GM23338 (cell line): Measurements from ENCODE around the gene DDRGK1. TPM values are rescaled to one million over a fixed set of nuclear protein-coding genes. Genes with fewer than 3 reads are reported as not detected.

Experiments used
- ATAC-seq: fragments of 200-7000 bp; cut with Tn5 transposase; 3 replicates; pipeline ENCODE4 v1.9.1; 2020
- DNase-seq: peaks from one replicate; pipeline ENCODE4 v3.0.0-alpha.2; 2015; ENCODE audit warnings: low spot score
- H2AFZ ChIP-seq: fragments of 200-600 bp; sonication (generic); 2 replicates; pipeline ENCODE4 v1.8.0; 2016; ENCODE audit warnings: antibody characterized with exemption, mild to moderate bottlenecking, moderate library complexity
- H3F3A ChIP-seq: fragments of 200-600 bp; sonication (generic); replicated peaks from 2 replicates; pipeline ENCODE4 v1.8.0; 2017; ENCODE audit warnings: antibody characterized with exemption, mixed run types, low read depth
- H3K27ac ChIP-seq: fragments of 200-600 bp; sonication (generic); 2 replicates; pipeline ENCODE4 v1.6.1; 2016; ENCODE audit warnings: low read depth
- H3K27me3 ChIP-seq: fragments of 200-600 bp; sonication (generic); 2 replicates; pipeline ENCODE4 v1.8.0; 2016; ENCODE audit warnings: mild to moderate bottlenecking, mixed run types, moderate library complexity; ENCODE audit not compliant: insufficient read depth
- H3K36me3 ChIP-seq: fragments of 200-600 bp; sonication (generic); 2 replicates; pipeline ENCODE4 v1.8.0; 2016; ENCODE audit warnings: mild to moderate bottlenecking; ENCODE audit not compliant: insufficient read depth
- H3K4me1 ChIP-seq: fragments of 200-600 bp; sonication (generic); 2 replicates; pipeline ENCODE4 v1.8.0; 2016; ENCODE audit warnings: mild to moderate bottlenecking, moderate library complexity; ENCODE audit not compliant: insufficient read depth
- H3K4me2 ChIP-seq: fragments of 200-600 bp; sonication (generic); 2 replicates; pipeline ENCODE4 v1.7.1; 2017; ENCODE audit warnings: mixed run types
- H3K4me3 ChIP-seq: fragments of 200-600 bp; sonication (generic); 2 replicates; pipeline ENCODE4 v1.6.1; 2016; ENCODE audit warnings: mixed run types
- H3K79me2 ChIP-seq: fragments of 200-600 bp; sonication (generic); replicated peaks from 2 replicates; pipeline ENCODE4 v1.8.0; 2017; ENCODE audit warnings: mild to moderate bottlenecking; ENCODE audit not compliant: insufficient read depth
- H3K9me2 ChIP-seq: fragments of 200-600 bp; sonication (generic); 2 replicates; pipeline ENCODE4 v1.8.0; 2017; ENCODE audit not compliant: insufficient read depth
- H4K20me1 ChIP-seq: fragments of 200-600 bp; sonication (generic); replicated peaks from 2 replicates; pipeline ENCODE4 v1.8.0; 2017; ENCODE audit warnings: mild to moderate bottlenecking; ENCODE audit not compliant: insufficient read depth
- H3K27ac Mint-ChIP-seq: 2 replicates; pipeline ENCODE4 v1.8.0; 2020; ENCODE audit warnings: inconsistent platforms, mild to moderate bottlenecking, moderate library complexity, mixed read lengths
- H3K27me3 Mint-ChIP-seq: 3 replicates; pipeline ENCODE4 v1.8.0; 2022; ENCODE audit warnings: low read depth, mild to moderate bottlenecking, moderate library complexity, mixed read lengths, inconsistent platforms; ENCODE audit not compliant: insufficient read depth, poor library complexity
- H3K36me3 Mint-ChIP-seq: 3 replicates; pipeline ENCODE4 v1.8.0; 2021; ENCODE audit warnings: low read depth, mild to moderate bottlenecking, inconsistent platforms, moderate library complexity, mixed read lengths
- H3K4me1 Mint-ChIP-seq: 3 replicates; pipeline ENCODE4 v1.8.0; 2020; ENCODE audit warnings: mild to moderate bottlenecking, inconsistent platforms, mixed read lengths
- H3K4me3 Mint-ChIP-seq: 3 replicates; pipeline ENCODE4 v1.8.0; 2021; ENCODE audit warnings: moderate library complexity, mild to moderate bottlenecking, inconsistent platforms, mixed read lengths
- H3K9me3 Mint-ChIP-seq: 3 replicates; pipeline ENCODE4 v1.8.0; 2020; ENCODE audit warnings: moderate library complexity, mild to moderate bottlenecking, inconsistent platforms, mixed read lengths
- CREB1 ChIP-seq: fragments of 250-450 bp; sonication (Bioruptor Pico); IDR thresholded peaks from 2 replicates; pipeline ENCODE4 v1.5.0; 2020; ENCODE audit warnings: low read depth, mild to moderate bottlenecking, moderate library complexity
- ETS1 ChIP-seq: IDR thresholded peaks from 2 replicates; pipeline ENCODE4 v1.6.1; 2016; ENCODE audit warnings: antibody characterized with exemption
- EZH2 ChIP-seq: fragments of 200-600 bp; sonication (generic); IDR thresholded peaks from one replicate; pipeline ENCODE4 v1.8.0; 2017; ENCODE audit warnings: antibody characterized with exemption, mild to moderate bottlenecking, low read depth; ENCODE audit not compliant: unreplicated experiment
- JUNB ChIP-seq: IDR thresholded peaks from one replicate; pipeline ENCODE4 v1.6.1; 2016; ENCODE audit warnings: antibody characterized with exemption; ENCODE audit not compliant: unreplicated experiment
- NANOG ChIP-seq: IDR thresholded peaks from 2 replicates; pipeline ENCODE4 v1.6.1; 2016; ENCODE audit warnings: antibody characterized with exemption, borderline replicate concordance
- POLR2AphosphoS5 ChIP-seq: IDR thresholded peaks from 2 replicates; pipeline ENCODE4 v1.6.1; 2016; ENCODE audit warnings: antibody characterized with exemption, low read depth
- STAT1 ChIP-seq: IDR thresholded peaks from one replicate; pipeline ENCODE4 v1.6.1; 2016; ENCODE audit warnings: antibody characterized with exemption; ENCODE audit not compliant: unreplicated experiment
- polyA plus RNA-seq: library from polyadenylated mRNA; unstranded; fragments of >200 nt; fragmentation: Nextera tagmentation; extraction: Ambion mirVana; gene quantifications from 2 replicates; pipeline ENCODE4 v1.2.1, GENCODE V29; 2016
- total RNA-seq: library from RNA; depleted of rRNA; stranded (reverse); fragments of >200 nt; shearing (Covaris generic); gene quantifications from 2 replicates; pipeline ENCODE4 v1.2.3, GENCODE V29; 2014

Gene DDRGK1
- total and polyA plus RNA-seq, 2 experiments from 2014 or later, result 44.0 to 45.5 TPM

DNA sequence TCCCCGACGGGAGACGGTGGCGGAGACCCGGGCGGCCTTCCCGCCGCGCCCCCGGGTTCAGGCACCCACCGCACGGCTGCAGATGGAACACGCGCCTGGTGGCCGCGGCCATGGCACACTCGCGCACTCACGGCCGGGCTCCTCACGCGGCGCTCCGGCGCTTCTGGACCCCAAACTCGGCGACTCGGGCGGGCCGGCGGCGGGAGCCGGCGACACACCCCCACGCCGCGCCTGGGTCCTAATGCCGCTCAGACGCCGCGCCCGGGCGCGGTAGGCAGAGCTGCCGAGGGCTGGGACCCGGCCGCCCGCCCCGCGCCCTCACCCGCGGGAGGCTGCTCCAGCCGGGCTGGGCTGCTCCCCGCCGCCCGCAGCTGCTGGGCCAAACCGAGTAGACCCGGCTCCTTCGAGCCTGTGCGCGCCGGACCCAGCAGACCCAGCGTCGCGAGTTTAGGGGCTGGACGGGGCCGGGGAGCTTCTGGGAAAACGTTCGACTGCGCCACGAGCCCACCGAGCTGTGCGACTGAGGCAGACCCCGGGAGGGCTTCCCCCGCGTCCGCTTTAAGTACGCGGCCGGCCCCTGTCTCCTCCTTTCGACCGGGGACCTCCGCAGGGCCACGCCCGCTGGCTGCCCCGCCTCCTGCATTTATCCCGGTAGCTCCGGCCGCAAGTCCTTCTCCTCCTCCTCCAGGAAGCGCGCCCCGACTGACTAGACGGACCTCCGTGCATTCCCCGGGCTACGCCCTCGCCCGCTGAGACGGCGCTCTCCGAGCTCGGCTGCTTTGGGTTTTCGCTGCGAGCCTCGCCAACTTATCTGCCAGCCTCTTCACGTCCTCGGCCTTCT lies 34.8 kb upstream of the DDRGK1 start, which contains the start of gene SLC4A11:
TSS of gene SLC4A11 (minus strand) at position 165 of the 841 bp plus-strand sequence. CDS start at position 112, 53 bp downstream.
- Histone ChIP-seq H3K4me1 (no peaks in the 10 kb centered on the region; the same call in 1 of the 2 replicates), H3F3A (0 out of 2 replicates have a peak, but pooled peaks cover 6% of the 10 kb centered on the region), H3K9me2 (no peaks in the 10 kb centered on the region), H3K79me2 (no peaks in the 10 kb centered on the region), H3K36me3 (no peaks in the 10 kb centered on the region), H3K27ac (no peak within 1 kb of the TSS), H4K20me1 (no peaks in the 10 kb centered on the region; the same call in 1 of the 2 replicates), H2AFZ (peak within 1 kb of the TSS; percentile 99), H3K27me3 (peaks cover 46% of the 10 kb centered on the region), H3K4me3 (peak within 1 kb of the TSS; percentile 96), H3K4me2 (peak within 1 kb of the TSS; percentile 96)
- Mint-ChIP-seq H3K36me3 (peaks cover 7% of the 10 kb centered on the region; the same call in 1 of the 3 replicates), H3K4me1 (peaks cover 21% of the 10 kb centered on the region), H3K9me3 (no peaks in the 10 kb centered on the region), H3K4me3 (peak within 1 kb of the TSS; percentile 91), H3K27ac (no peak within 1 kb of the TSS), H3K27me3 (peaks cover 63% of the 10 kb centered on the region)
- TF ChIP-seq POLR2AphosphoS5 (peak; percentile 68), NANOG (no peak)
- peak; percentile 94 for DNase-seq
- peak; percentile 68 for ATAC-seq

DNA sequence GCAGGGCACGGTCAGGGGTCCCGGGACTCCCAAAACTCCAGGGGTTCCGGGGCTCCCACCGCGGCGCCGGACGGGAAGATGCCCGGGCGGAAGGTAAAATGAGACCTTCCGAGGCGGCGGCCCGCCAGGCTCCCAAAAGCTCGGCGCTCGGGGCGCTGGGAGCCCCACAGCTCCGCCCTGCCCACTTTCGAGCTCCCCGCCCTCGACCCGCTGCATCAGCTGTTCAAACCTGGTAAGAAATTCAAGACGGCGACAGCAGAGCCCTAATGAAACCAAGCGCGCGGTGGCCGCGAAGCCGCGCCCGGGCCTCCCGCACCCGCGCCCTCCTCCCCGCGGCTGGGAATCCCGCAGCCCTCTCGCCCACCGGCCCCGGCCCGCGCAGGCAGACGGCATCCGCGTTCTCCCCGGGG lies 34.1 kb upstream of the DDRGK1 start:
- DNase-seq (peak; percentile 77), ATAC-seq (peak; percentile 17)
- Histone ChIP-seq H2AFZ (peak overlapping the region; percentile 96), H3K4me3 (peak overlapping the region; percentile 96), H4K20me1 (no peaks in the 10 kb centered on the region; the same call in 1 of the 2 replicates), H3K27me3 (peaks cover 46% of the 10 kb centered on the region), H3K79me2 (no peaks in the 10 kb centered on the region), H3K4me2 (peak overlapping the region; percentile 96), H3F3A (0 out of 2 replicates have a peak, but pooled peaks cover 6% of the 10 kb centered on the region), H3K4me1 (no peaks in the 10 kb centered on the region; the same call in 1 of the 2 replicates), H3K9me2 (no peaks in the 10 kb centered on the region), H3K27ac (no peak overlapping the region), H3K36me3 (no peaks in the 10 kb centered on the region)
- TF ChIP-seq ETS1, result no peak
- no peak for TF ChIP-seq STAT1
- TF ChIP-seq CREB1 (CRISPR knock-in tag), result no peak
- TF ChIP-seq JUNB, result no peak
- no peak for TF ChIP-seq EZH2
- no peak overlapping the region for H3K27ac Mint-ChIP-seq
- H3K36me3 Mint-ChIP-seq, result peaks cover 7% of the 10 kb centered on the region; the same call in 1 of the 3 replicates
- H3K27me3 Mint-ChIP-seq, result peaks cover 59% of the 10 kb centered on the region
- H3K4me1 Mint-ChIP-seq, result peaks cover 21% of the 10 kb centered on the region
- no peaks in the 10 kb centered on the region for H3K9me3 Mint-ChIP-seq
- peak overlapping the region; percentile 79 for H3K4me3 Mint-ChIP-seq
